Gastrocnemius medialis (tissue), 4 donors: Measurements from ENCODE around the gene ECSCR. TPM values are rescaled to one million over a fixed set of nuclear protein-coding genes. Genes with fewer than 3 reads are reported as not detected.
"Not testable (repeated sequence)": the region's sequence is repeated elsewhere in the genome, so short reads cannot be mapped to it uniquely, and the experiment has no call there.

Experiments
- ATAC-seq, 2 donors: fragments of 150-250 bp; one replicate each; pipeline ENCODE4 v1.9.1; 2016
- DNase-seq, 2 donors: peaks; one replicate each; pipeline ENCODE4 v3.0.0-alpha.2; 2019
- H3K27ac ChIP-seq, 4 donors: fragments of 200-600 bp; sonication (generic); 1 replicate in 1 of 4; 2 replicates in 3 of 4; pipeline ENCODE4 v1.5.1; 2016 to 2018; ENCODE audit warnings: mild to moderate bottlenecking in 2 of 4, moderate library complexity in 1 of 4
- H3K27me3 ChIP-seq, 3 donors: fragments of 200-600 bp; sonication (generic) in 2 of 3; 1 replicate in 1 of 3; 2 replicates in 2 of 3; pipeline versions ENCODE4 v1.5.1 to v1.6.0; 2016 to 2019; ENCODE audit warnings: mild to moderate bottlenecking in 1 of 3, moderate library complexity in 1 of 3
- H3K36me3 ChIP-seq, 2 donors: fragments of 200-600 bp; sonication (generic) in 1 of 2; one replicate each; pipeline ENCODE4 v1.5.1; 2017 to 2018
- H3K4me1 ChIP-seq, 2 donors: fragments of 200-600 bp; sonication (generic) in 1 of 2; one replicate each; pipeline ENCODE4 v1.5.1; 2016 to 2017; ENCODE audit warnings: mild to moderate bottlenecking in 2 of 2
- H3K4me3 ChIP-seq, 4 donors: fragments of 200-600 bp; sonication (generic) in 3 of 4; 1 replicate in 1 of 4; 2 replicates in 3 of 4; pipeline ENCODE4 v1.5.1; 2016 to 2019; ENCODE audit warnings: mild to moderate bottlenecking in 2 of 4
- H3K9me3 ChIP-seq, 3 donors: fragments of 200-600 bp; sonication (generic) in 2 of 3; 1 replicate in 1 of 3; 2 replicates in 2 of 3; pipeline ENCODE4 v1.5.1; 2016 to 2019
- POLR2A ChIP-seq, 2 donors: fragments of 450-650 bp; IDR thresholded peaks; one replicate each; pipeline ENCODE4 v1.6.1; 2017; ENCODE audit warnings: antibody characterized with exemption in 2 of 2, mild to moderate bottlenecking in 2 of 2, moderate library complexity in 2 of 2
- in situ Hi-C, 4 donors: fragments of 200-750 bp; cut with MboI; loops; one replicate each; pipeline versions ENCODE4 v1.15.0 to v1.8.0; 2017; ENCODE audit warnings: low sequenced_read_pairs in 4 of 4
- intact Hi-C: fragments of 100-400 bp; cut with DNase I; formaldehyde crosslinking; loops from one replicate; pipeline ENCODE4 v1.15.1; 2023; ENCODE audit warnings: low total_unique reads
- total RNA-seq, 4 donors: library from RNA; depleted of rRNA; stranded (reverse); fragments of >200 nt; gene quantifications; one replicate each; pipeline versions ENCODE4 v1.1.0 to v1.2.3, GENCODE V29; 2016
- TF ChIP-seq, protein P1 (sequence below), 5 experiments: fragments of 450-650 bp in 3 of 5; fragments of 200-600 bp in 2 of 5; sonication (generic) in 2 of 5; IDR thresholded peaks in 4 of 5; conservative IDR thresholded peaks in 1 of 5; 1 replicate in 4 of 5; 2 replicates in 1 of 5; pipeline ENCODE4 v1.5.1; 2016 to 2019; ENCODE audit warnings: antibody characterized with exemption in 5 of 5, mild to moderate bottlenecking in 3 of 5, moderate library complexity in 3 of 5

The ECSCR gene, protein sequence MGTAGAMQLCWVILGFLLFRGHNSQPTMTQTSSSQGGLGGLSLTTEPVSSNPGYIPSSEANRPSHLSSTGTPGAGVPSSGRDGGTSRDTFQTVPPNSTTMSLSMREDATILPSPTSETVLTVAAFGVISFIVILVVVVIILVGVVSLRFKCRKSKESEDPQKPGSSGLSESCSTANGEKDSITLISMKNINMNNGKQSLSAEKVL
- 1 to 10 TPM; 5.4 to 8.9 (median 6.9) TPM for total RNA-seq

DNA sequence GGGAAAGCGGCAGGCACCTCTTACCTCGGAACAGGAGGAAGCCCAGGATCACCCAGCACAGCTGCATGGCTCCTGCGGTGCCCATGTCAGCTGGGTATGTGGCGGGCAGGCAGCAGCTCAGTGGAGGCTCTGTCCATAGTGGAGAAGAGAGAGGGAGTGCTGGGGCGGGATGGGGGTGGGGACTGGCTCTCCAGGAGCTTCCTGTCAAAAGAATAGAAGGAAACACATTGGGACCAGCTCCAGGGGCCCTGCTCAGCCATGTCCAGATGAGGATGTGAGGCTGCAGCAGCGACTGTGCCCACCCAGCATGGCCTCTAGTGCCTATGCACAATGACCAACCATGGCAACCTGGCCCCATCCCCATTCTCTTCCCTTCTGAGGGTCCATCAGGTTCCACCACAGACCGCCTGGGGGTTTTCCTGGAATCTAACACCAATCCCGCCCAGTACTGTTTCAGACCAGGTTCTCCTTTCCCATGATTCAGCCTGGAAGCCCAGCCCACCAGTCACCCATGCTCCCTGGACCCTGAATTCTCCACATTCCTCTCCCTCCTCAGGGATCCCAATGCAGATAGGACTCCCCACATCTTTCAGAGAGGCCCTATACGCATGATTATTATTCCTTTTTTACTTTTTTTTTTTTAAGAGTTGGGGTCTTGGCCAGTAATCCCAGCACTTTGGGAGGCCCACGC is at the start of gene ECSCR:
Gene ECSCR, minus strand, starts transcription at position 158 of the 691 bp plus-strand sequence. Its CDS starts 73 bp downstream, at position 85.
- in situ Hi-C loops = no loop called here
- H3K27me3 ChIP-seq = no peaks in the 10 kb centered on the region
- no peaks in the 10 kb centered on the region for H3K4me1 ChIP-seq
- H3K4me3 ChIP-seq = peak within 1 kb of the TSS; percentile 28 to 47 (median 36)
- H3K27ac ChIP-seq = peak within 1 kb of the TSS; percentile 52 to 71 (median 66)
- no peak for ATAC-seq
- TF ChIP-seq POLR2A (IDR thresholded peaks at IDR 0.05) = no peak
- TF ChIP-seq, protein P1, sequence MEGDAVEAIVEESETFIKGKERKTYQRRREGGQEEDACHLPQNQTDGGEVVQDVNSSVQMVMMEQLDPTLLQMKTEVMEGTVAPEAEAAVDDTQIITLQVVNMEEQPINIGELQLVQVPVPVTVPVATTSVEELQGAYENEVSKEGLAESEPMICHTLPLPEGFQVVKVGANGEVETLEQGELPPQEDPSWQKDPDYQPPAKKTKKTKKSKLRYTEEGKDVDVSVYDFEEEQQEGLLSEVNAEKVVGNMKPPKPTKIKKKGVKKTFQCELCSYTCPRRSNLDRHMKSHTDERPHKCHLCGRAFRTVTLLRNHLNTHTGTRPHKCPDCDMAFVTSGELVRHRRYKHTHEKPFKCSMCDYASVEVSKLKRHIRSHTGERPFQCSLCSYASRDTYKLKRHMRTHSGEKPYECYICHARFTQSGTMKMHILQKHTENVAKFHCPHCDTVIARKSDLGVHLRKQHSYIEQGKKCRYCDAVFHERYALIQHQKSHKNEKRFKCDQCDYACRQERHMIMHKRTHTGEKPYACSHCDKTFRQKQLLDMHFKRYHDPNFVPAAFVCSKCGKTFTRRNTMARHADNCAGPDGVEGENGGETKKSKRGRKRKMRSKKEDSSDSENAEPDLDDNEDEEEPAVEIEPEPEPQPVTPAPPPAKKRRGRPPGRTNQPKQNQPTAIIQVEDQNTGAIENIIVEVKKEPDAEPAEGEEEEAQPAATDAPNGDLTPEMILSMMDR (IDR thresholded peaks at IDR 0.05 in 4 of 5, conservative IDR thresholded peaks at IDR 0.05 in 1 of 5) = no peak
- no peaks in the 10 kb centered on the region for H3K9me3 ChIP-seq
- no peak for DNase-seq
- intact Hi-C loops = no loop called here
- H3K36me3 ChIP-seq = no peaks in the 10 kb centered on the region

- DNase-seq, H3K4me1 ChIP-seq, H3K9me3 ChIP-seq, in situ Hi-C loops, intact Hi-C loops, H3K4me3 ChIP-seq, H3K27ac ChIP-seq, H3K27me3 ChIP-seq, H3K36me3 ChIP-seq, ATAC-seq: not testable (repeated sequence)
Observed at GRCh38 chr5:139504722-139505121, 42.2 kb upstream of the ECSCR start.

DNA sequence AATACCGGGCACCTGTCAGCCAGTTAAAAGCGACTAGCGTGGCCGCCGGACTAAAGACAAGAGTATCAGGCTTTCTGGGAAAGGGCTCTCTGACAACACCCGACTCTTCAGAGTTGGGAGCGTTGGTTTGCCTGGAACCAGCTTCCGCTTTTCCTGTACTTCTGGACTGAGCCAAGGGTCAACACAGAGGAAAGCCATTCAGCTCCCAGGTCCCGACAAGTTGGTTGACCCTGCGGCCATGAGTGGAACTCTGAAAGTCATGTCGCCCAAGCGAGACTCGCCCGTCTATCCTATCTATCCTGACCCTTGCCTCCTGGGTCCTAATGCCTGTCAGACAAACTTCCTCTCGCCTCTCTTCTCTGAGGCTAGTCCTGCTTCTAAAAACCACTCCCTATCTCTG is 41.3 kb upstream of the ECSCR start:
- in situ Hi-C loops, H3K9me3 ChIP-seq, H3K36me3 ChIP-seq, ATAC-seq, DNase-seq, H3K4me1 ChIP-seq, H3K27ac ChIP-seq, intact Hi-C loops, H3K27me3 ChIP-seq, H3K4me3 ChIP-seq: not testable (repeated sequence)

- ATAC-seq, H3K4me1 ChIP-seq, intact Hi-C loops, in situ Hi-C loops, H3K4me3 ChIP-seq, DNase-seq, H3K36me3 ChIP-seq, H3K27ac ChIP-seq, H3K27me3 ChIP-seq, H3K9me3 ChIP-seq: not testable (repeated sequence)
Observed at GRCh38 chr5:139503036-139503817, 40.7 kb upstream of the ECSCR start.

DNA sequence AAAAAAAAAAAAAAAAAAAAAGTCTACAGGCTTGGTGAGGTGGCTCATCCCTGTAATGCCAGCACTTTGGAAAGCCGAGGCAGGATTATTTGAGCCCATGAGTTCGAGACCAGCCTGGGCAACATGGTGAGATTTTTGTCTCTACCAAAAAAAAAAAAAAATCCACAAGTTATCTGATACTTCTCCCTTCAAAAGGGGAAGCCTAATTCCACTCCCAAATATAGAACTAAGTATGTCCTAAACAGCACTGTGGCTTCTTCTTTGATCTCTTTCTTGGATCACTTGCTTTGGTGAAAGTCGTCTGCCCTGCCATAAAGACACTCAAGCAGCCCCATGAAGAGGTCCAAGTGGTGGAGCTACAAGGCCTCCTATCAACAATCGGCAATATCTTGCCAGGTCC is 38.8 kb upstream of the ECSCR start:
- no peak for DNase-seq
- in situ Hi-C loops = no loop called here
- no peak overlapping the region for H3K27ac ChIP-seq
- peaks cover 0 to 4% of the 10 kb centered on the region in 2 donors for H3K4me1 ChIP-seq
- no peaks in the 10 kb centered on the region for H3K27me3 ChIP-seq
- ATAC-seq = no peak
- intact Hi-C loops = no loop called here
- H3K36me3 ChIP-seq = no peaks in the 10 kb centered on the region
- H3K4me3 ChIP-seq = no peak overlapping the region
- H3K9me3 ChIP-seq = no peaks in the 10 kb centered on the region
- TF ChIP-seq, protein P1 (IDR thresholded peaks at IDR 0.05 in 4 of 5, conservative IDR thresholded peaks at IDR 0.05 in 1 of 5) = no peak
- no peak for TF ChIP-seq POLR2A (IDR thresholded peaks at IDR 0.05)
